GM18526 (cell line): ENCODE measurements around the gene STAC.

Experiments used
- POLR2A ChIP-seq: IDR thresholded peaks from 3 replicates; pipeline ENCODE4 v1.6.1; 2011; ENCODE audit not compliant: insufficient read length; ENCODE audit errors: extremely low read depth

STAC gene

GRCh38 chr3:36561601-36562000, 181.3 kb downstream of the STAC start:
- no peak for TF ChIP-seq POLR2A

DNA sequence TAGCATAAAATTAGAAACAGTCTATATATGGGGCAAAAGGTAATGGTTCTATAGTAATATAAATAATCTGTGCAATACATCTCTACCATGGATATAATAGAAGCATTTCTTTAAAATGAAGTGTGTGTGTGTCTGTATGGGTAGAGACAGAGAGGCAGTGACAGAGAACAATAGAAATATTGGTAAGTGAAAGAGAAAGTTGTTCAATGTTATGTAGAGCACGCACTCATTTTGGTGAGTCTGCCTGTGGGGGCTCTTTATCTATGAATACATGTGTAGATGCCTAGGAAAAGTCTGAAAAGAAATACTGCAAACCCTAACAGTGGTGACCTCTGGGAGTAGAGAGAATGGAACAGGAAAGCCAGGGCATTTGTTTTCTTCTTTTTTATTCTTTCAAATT, 182.6 kb downstream of the STAC start:
- TF ChIP-seq POLR2A: no peak

DNA sequence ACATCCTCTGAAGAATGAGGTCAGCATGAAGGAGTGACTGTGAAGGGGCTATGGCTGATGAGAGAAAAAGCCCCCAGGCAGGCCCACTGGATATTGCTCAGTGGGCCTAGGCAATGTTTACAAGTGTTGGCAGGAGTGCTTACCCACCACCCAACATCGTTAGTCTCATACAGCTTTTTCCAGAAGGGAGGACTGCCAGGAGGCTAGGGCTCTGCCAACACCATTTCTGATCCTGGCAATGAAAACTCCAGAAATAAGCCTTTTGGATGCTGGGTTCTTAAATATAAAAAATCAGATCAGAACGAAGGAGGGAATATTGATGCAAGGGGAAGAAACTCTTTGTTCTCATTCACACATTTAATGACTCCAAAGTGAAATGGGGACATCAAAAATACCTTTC, 194.9 kb downstream of the STAC start:
- no peak for TF ChIP-seq POLR2A

GRCh38 chr3:36579746-36580145, 199.4 kb downstream of the STAC start:
- TF ChIP-seq POLR2A: no peak

GRCh38 chr3:36580716-36581115, 200.4 kb downstream of the STAC start:
- TF ChIP-seq POLR2A: no peak

GRCh38 chr3:36591959-36592358, 211.7 kb downstream of the STAC start:
- TF ChIP-seq POLR2A: no peak

DNA sequence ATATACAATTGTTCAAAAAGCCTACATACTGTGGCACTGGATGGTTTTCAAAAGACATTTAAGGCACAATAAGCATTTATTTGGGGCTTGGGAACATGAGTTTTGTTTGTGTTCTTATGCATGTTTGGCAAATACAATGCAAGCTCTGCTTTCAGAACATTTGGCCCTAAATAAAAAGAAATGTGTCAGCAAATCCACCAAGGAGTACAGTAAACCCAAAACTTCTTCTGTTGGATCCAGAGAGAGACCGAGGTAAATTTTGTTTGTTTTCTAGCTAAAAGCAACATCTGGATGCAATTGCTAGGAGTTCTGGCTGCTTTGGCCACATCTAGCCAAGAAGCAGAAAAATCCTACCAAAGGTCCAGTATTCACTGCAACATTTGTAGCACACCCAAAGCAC, 215.2 kb downstream of the STAC start:
- no peak for TF ChIP-seq POLR2A

- TF ChIP-seq POLR2A: no peak
These were observed 216.1 kb downstream of the STAC start for GRCh38 chr3:36596419-36596818.

GRCh38 chr3:36597422-36597821, 217.1 kb downstream of the STAC start:
- TF ChIP-seq POLR2A: no peak
